Activated naive CD4-positive, alpha-beta T cell treated with anti-CD3 and anti-CD28 coated beads, Interleukin-2, amount 50 U/mL, for 24 hours (primary cell): ENCODE data around the gene MSI2.

Source experiments
- H3K27ac Mint-ChIP-seq: one replicate; pipeline ENCODE4 v1.8.0; 2021; ENCODE audit warnings: mild to moderate bottlenecking, mixed read lengths
- H3K27me3 Mint-ChIP-seq: one replicate; pipeline ENCODE4 v1.8.0; 2021; ENCODE audit warnings: mixed read lengths
- H3K36me3 Mint-ChIP-seq: one replicate; pipeline ENCODE4 v1.8.0; 2021; ENCODE audit warnings: mixed read lengths
- H3K4me1 Mint-ChIP-seq: one replicate; pipeline ENCODE4 v1.8.0; 2021; ENCODE audit warnings: mixed read lengths
- H3K4me3 Mint-ChIP-seq: one replicate; pipeline ENCODE4 v1.8.0; 2021; ENCODE audit warnings: mild to moderate bottlenecking, mixed read lengths
- H3K9me3 Mint-ChIP-seq: one replicate; pipeline ENCODE4 v1.8.0; 2021; ENCODE audit warnings: mixed read lengths

Gene MSI2

GRCh38 chr17:57539529-57540301, 283.4 kb downstream of the MSI2 start:
- no peak overlapping the region for H3K27ac Mint-ChIP-seq
- peaks cover 2% of the 10 kb centered on the region for H3K36me3 Mint-ChIP-seq
- H3K4me3 Mint-ChIP-seq, result no peak overlapping the region
- H3K9me3 Mint-ChIP-seq, result no peaks in the 10 kb centered on the region
- H3K4me1 Mint-ChIP-seq, result peaks cover 43% of the 10 kb centered on the region
- no peaks in the 10 kb centered on the region for H3K27me3 Mint-ChIP-seq

- Mint-ChIP-seq H3K4me1 (peaks cover 43% of the 10 kb centered on the region), H3K27me3 (no peaks in the 10 kb centered on the region), H3K9me3 (no peaks in the 10 kb centered on the region), H3K27ac (no peak overlapping the region), H3K4me3 (no peak overlapping the region), H3K36me3 (peaks cover 2% of the 10 kb centered on the region)
Observed at GRCh38 chr17:57540596-57540995, 284.3 kb downstream of the MSI2 start.

GRCh38 chr17:57541049-57541448, 284.7 kb downstream of the MSI2 start:
- Mint-ChIP-seq H3K27ac (no peak overlapping the region), H3K27me3 (no peaks in the 10 kb centered on the region), H3K36me3 (peaks cover 2% of the 10 kb centered on the region), H3K9me3 (no peaks in the 10 kb centered on the region), H3K4me1 (peaks cover 41% of the 10 kb centered on the region), H3K4me3 (no peak overlapping the region)

- Mint-ChIP-seq H3K36me3 (peaks cover 2% of the 10 kb centered on the region), H3K27ac (no peak overlapping the region), H3K27me3 (no peaks in the 10 kb centered on the region), H3K4me1 (peaks cover 40% of the 10 kb centered on the region), H3K4me3 (no peak overlapping the region), H3K9me3 (no peaks in the 10 kb centered on the region)
Observed at GRCh38 chr17:57541472-57542394, 285.4 kb downstream of the MSI2 start.

GRCh38 chr17:57542510-57542909, 286.2 kb downstream of the MSI2 start:
- Mint-ChIP-seq H3K4me3 (no peak overlapping the region), H3K9me3 (no peaks in the 10 kb centered on the region), H3K4me1 (peaks cover 42% of the 10 kb centered on the region), H3K36me3 (peaks cover 2% of the 10 kb centered on the region), H3K27me3 (no peaks in the 10 kb centered on the region), H3K27ac (no peak overlapping the region)

GRCh38 chr17:57543230-57543629, 286.9 kb downstream of the MSI2 start:
- Mint-ChIP-seq H3K4me3 (no peak overlapping the region), H3K27ac (no peak overlapping the region), H3K36me3 (peaks cover 2% of the 10 kb centered on the region), H3K4me1 (peaks cover 36% of the 10 kb centered on the region), H3K9me3 (no peaks in the 10 kb centered on the region), H3K27me3 (no peaks in the 10 kb centered on the region)

- no peaks in the 10 kb centered on the region for H3K27me3 Mint-ChIP-seq
- H3K4me3 Mint-ChIP-seq, result no peak overlapping the region
- H3K36me3 Mint-ChIP-seq, result peaks cover 2% of the 10 kb centered on the region
- H3K27ac Mint-ChIP-seq, result no peak overlapping the region
- H3K9me3 Mint-ChIP-seq, result no peaks in the 10 kb centered on the region
- peaks cover 31% of the 10 kb centered on the region for H3K4me1 Mint-ChIP-seq
Observed at GRCh38 chr17:57544401-57544800, 288.1 kb downstream of the MSI2 start.

- peaks cover 35% of the 10 kb centered on the region for H3K4me1 Mint-ChIP-seq
- no peaks in the 10 kb centered on the region for H3K27me3 Mint-ChIP-seq
- no peak overlapping the region for H3K27ac Mint-ChIP-seq
- H3K4me3 Mint-ChIP-seq, result no peak overlapping the region
- no peaks in the 10 kb centered on the region for H3K9me3 Mint-ChIP-seq
- H3K36me3 Mint-ChIP-seq, result peaks cover 2% of the 10 kb centered on the region
Observed at GRCh38 chr17:57544834-57545463, 288.6 kb downstream of the MSI2 start.

- Mint-ChIP-seq H3K9me3 (no peaks in the 10 kb centered on the region), H3K27me3 (no peaks in the 10 kb centered on the region), H3K27ac (no peak overlapping the region), H3K4me1 (peaks cover 41% of the 10 kb centered on the region), H3K4me3 (no peak overlapping the region), H3K36me3 (peaks cover 1% of the 10 kb centered on the region)
Observed at GRCh38 chr17:57545731-57546342, 289.5 kb downstream of the MSI2 start.

GRCh38 chr17:57548421-57549410, 292.4 kb downstream of the MSI2 start:
- H3K4me1 Mint-ChIP-seq, result peaks cover 51% of the 10 kb centered on the region
- no peaks in the 10 kb centered on the region for H3K27me3 Mint-ChIP-seq
- no peak overlapping the region for H3K4me3 Mint-ChIP-seq
- no peaks in the 10 kb centered on the region for H3K36me3 Mint-ChIP-seq
- H3K27ac Mint-ChIP-seq, result no peak overlapping the region
- no peaks in the 10 kb centered on the region for H3K9me3 Mint-ChIP-seq

GRCh38 chr17:57549468-57549867, 293.1 kb downstream of the MSI2 start:
- no peak overlapping the region for H3K4me3 Mint-ChIP-seq
- peaks cover 45% of the 10 kb centered on the region for H3K4me1 Mint-ChIP-seq
- no peaks in the 10 kb centered on the region for H3K9me3 Mint-ChIP-seq
- no peaks in the 10 kb centered on the region for H3K27me3 Mint-ChIP-seq
- H3K36me3 Mint-ChIP-seq, result no peaks in the 10 kb centered on the region
- H3K27ac Mint-ChIP-seq, result no peak overlapping the region

- no peaks in the 10 kb centered on the region for H3K9me3 Mint-ChIP-seq
- no peaks in the 10 kb centered on the region for H3K36me3 Mint-ChIP-seq
- H3K27me3 Mint-ChIP-seq, result no peaks in the 10 kb centered on the region
- H3K4me3 Mint-ChIP-seq, result no peak overlapping the region
- H3K27ac Mint-ChIP-seq, result no peak overlapping the region
- peaks cover 47% of the 10 kb centered on the region for H3K4me1 Mint-ChIP-seq
Observed at GRCh38 chr17:57550016-57550415, 293.7 kb downstream of the MSI2 start.

GRCh38 chr17:57550668-57551315, 294.5 kb downstream of the MSI2 start:
- H3K4me1 Mint-ChIP-seq, result peaks cover 54% of the 10 kb centered on the region
- H3K27me3 Mint-ChIP-seq, result no peaks in the 10 kb centered on the region
- H3K4me3 Mint-ChIP-seq, result no peak overlapping the region
- no peaks in the 10 kb centered on the region for H3K36me3 Mint-ChIP-seq
- H3K27ac Mint-ChIP-seq, result no peak overlapping the region
- no peaks in the 10 kb centered on the region for H3K9me3 Mint-ChIP-seq
